HEK293 (cell line): Measurements from ENCODE around the gene KIFAP3.

Source experiments
- CTCF ChIA-PET: fragments of 350-600 bp; formaldehyde crosslinking; extraction: SDS; loops from one replicate; lab custom pipeline; 2021; ENCODE audit warnings: antibody characterized with exemption; lab: Yijun Ruan, JAX
- POLR2A ChIA-PET: fragments of 300-600 bp; formaldehyde crosslinking; extraction: SDS; loops from one replicate; lab custom pipeline; 2020; ENCODE audit warnings: antibody characterized with exemption, inconsistent platforms; lab: Yijun Ruan, JAX
- H3K27ac ChIP-seq: fragments of 200-500 bp; sonication (Bioruptor generic); 2 replicates; pipeline ENCODE4 v1.5.1; 2014; ENCODE audit warnings: low read depth, low read length, control low read depth, inconsistent platforms; ENCODE audit errors: extremely low read depth
- H3K36me3 ChIP-seq, 2 experiments: fragments of 200-500 bp in 1 of 2; sonication (Bioruptor generic) in 1 of 2; 1 replicate in 1 of 2; 2 replicates in 1 of 2; pipeline ENCODE4 v1.5.1; 2014 to 2017; ENCODE audit warnings: inconsistent platforms in 2 of 2, low read length in 2 of 2; ENCODE audit not compliant: control insufficient read depth in 2 of 2, insufficient read depth in 1 of 2
- H3K4me1 ChIP-seq: fragments of 200-500 bp; sonication (Bioruptor generic); 2 replicates; pipeline ENCODE4 v1.5.1; 2014; ENCODE audit warnings: mild to moderate bottlenecking, low read length, inconsistent platforms; ENCODE audit not compliant: control insufficient read depth, insufficient read depth
- H3K4me3 ChIP-seq: 2 replicates; pipeline ENCODE4 v1.5.1; 2011; ENCODE audit warnings: low read depth, mild to moderate bottlenecking, control low read depth, low read length, moderate library complexity
- H3K9me3 ChIP-seq: fragments of 200-500 bp; sonication (Bioruptor generic); 2 replicates; pipeline ENCODE4 v1.5.1; 2014; ENCODE audit warnings: low read depth, low read length, inconsistent platforms; ENCODE audit not compliant: control insufficient read depth, insufficient read depth
- ZNF341 ChIP-seq: fragments of 450-650 bp; formaldehyde crosslinking; IDR thresholded peaks from 2 replicates; pipeline ENCODE4; 2016; ENCODE audit warnings: low read depth, missing biosample characterization, missing genetic modification characterization
- ZNF398 ChIP-seq: fragments of 450-650 bp; formaldehyde crosslinking; IDR thresholded peaks from 2 replicates; pipeline ENCODE4 v1.5.1; 2017; ENCODE audit warnings: missing biosample characterization, missing genetic modification characterization
- ZNF433 ChIP-seq: fragments of 450-650 bp; formaldehyde crosslinking; IDR thresholded peaks from 2 replicates; pipeline ENCODE4 v1.5.1; 2016; ENCODE audit warnings: missing biosample characterization, missing genetic modification characterization, low read depth
- ZNF449 ChIP-seq: fragments of 450-650 bp; formaldehyde crosslinking; IDR thresholded peaks from 2 replicates; pipeline ENCODE4 v1.5.1; 2017; ENCODE audit warnings: missing biosample characterization, mild to moderate bottlenecking, missing genetic modification characterization, moderate library complexity
- ZNF513 ChIP-seq: fragments of 450-650 bp; IDR thresholded peaks from 2 replicates; pipeline ENCODE4 v1.5.1; 2018; ENCODE audit warnings: missing biosample characterization, missing genetic modification characterization
- ZNF518A ChIP-seq: fragments of 450-650 bp; formaldehyde crosslinking; conservative IDR thresholded peaks from 2 replicates; pipeline ENCODE4 v1.5.1; 2016; ENCODE audit warnings: low read depth, missing biosample characterization, missing genetic modification characterization
- ZNF548 ChIP-seq: fragments of 450-650 bp; formaldehyde crosslinking; IDR thresholded peaks from 2 replicates; pipeline ENCODE4 v1.5.1; 2016; ENCODE audit warnings: missing biosample characterization, missing genetic modification characterization

Gene KIFAP3

GRCh38 chr1:169945181-169945580 lies 129.3 kb downstream of the KIFAP3 start (continued):
- TF ChIP-seq ZNF518A, result no peak
- TF ChIP-seq ZNF398, result no peak
- TF ChIP-seq ZNF433 (tag by site-specific recombination), result no peak
- TF ChIP-seq ZNF449 (tag by site-specific recombination), result peak; percentile 88; the same call in 1 of the 2 replicates
- TF ChIP-seq, all 188 proteins: peak for 2

GRCh38 chr1:169944621-169945020 lies 129.9 kb downstream of the KIFAP3 start:
- Histone ChIP-seq H3K36me3 (no peaks in the 10 kb centered on the region), H3K9me3 (no peaks in the 10 kb centered on the region), H3K27ac (no peak overlapping the region), H3K4me3 (no peak overlapping the region), H3K4me1 (peaks cover 13% of the 10 kb centered on the region)
- ChIA-PET POLR2A (no interaction called here), CTCF (no interaction called here)
- TF ChIP-seq ZNF341 (tag by site-specific recombination) (0 out of 2 replicates have a peak, but pooled peaks have one; percentile 3), ZNF548 (tag by site-specific recombination) (no peak)

- ChIA-PET CTCF (no interaction called here), POLR2A (no interaction called here)
- peaks cover 9% of the 10 kb centered on the region for H3K4me1 ChIP-seq
- no peak overlapping the region for H3K4me3 ChIP-seq
- no peak overlapping the region for H3K27ac ChIP-seq
- no peaks in the 10 kb centered on the region for H3K36me3 ChIP-seq
- H3K9me3 ChIP-seq, result no peaks in the 10 kb centered on the region
- TF ChIP-seq ZNF341 (tag by site-specific recombination) (peak; percentile 38; the same call in 1 of the 2 replicates), ZNF513 (tag by site-specific recombination) (no peak)
- TF ChIP-seq, all 188 proteins: peak for 1
Measured at GRCh38 chr1:169943963-169944526, 130.4 kb downstream of the KIFAP3 start.
